ENCODE measurements around the gene ART5. TPM values are rescaled to one million over a fixed set of nuclear protein-coding genes. Genes with fewer than 3 reads are reported as not detected.

Gene ART5
- total RNA-seq, 4 donors from 2014 or later, result not detected

DNA sequence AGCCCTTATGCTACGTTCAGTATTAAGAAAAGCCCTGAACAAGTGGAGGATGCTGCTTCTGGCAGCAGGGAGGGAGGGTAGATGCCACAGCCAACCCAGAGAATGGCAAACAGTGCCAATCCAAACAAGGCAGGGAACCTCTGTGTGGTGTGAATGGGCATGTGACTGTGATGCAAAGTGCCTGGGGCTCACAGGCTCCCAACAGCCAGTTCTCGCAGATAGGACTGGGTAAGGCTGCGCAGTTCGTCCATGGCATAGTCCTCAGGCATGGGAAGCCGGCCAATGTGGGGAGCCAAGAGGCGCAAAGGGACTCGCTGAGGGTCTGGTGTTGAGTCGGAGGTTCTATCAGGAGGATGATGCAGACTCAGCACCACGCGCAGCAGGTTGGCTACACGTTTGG is 34.2 kb upstream of the ART5 start:
- TF ChIP-seq, protein P1, sequence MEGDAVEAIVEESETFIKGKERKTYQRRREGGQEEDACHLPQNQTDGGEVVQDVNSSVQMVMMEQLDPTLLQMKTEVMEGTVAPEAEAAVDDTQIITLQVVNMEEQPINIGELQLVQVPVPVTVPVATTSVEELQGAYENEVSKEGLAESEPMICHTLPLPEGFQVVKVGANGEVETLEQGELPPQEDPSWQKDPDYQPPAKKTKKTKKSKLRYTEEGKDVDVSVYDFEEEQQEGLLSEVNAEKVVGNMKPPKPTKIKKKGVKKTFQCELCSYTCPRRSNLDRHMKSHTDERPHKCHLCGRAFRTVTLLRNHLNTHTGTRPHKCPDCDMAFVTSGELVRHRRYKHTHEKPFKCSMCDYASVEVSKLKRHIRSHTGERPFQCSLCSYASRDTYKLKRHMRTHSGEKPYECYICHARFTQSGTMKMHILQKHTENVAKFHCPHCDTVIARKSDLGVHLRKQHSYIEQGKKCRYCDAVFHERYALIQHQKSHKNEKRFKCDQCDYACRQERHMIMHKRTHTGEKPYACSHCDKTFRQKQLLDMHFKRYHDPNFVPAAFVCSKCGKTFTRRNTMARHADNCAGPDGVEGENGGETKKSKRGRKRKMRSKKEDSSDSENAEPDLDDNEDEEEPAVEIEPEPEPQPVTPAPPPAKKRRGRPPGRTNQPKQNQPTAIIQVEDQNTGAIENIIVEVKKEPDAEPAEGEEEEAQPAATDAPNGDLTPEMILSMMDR (IDR thresholded peaks at IDR 0.05; ENCODE audit: low read depth), result no peak

- TF ChIP-seq, protein P1 (IDR thresholded peaks at IDR 0.05; ENCODE audit: low read depth), result no peak
Measured at GRCh38 chr11:3674189-3674588, 32.4 kb upstream of the ART5 start.

- TF ChIP-seq, protein P1 (IDR thresholded peaks at IDR 0.05; ENCODE audit: low read depth), result no peak
Measured at GRCh38 chr11:3671334-3672254, 29.8 kb upstream of the ART5 start, which contains the start of gene CHRNA10. Gene CHRNA10 (minus strand): TSS chr11:3671384. CDS start chr11:3671312, 72 bp downstream.

GRCh38 chr11:3669742-3670183 is 28.0 kb upstream of the ART5 start:
- TF ChIP-seq, protein P1 (IDR thresholded peaks at IDR 0.05; ENCODE audit: low read depth), result no peak

DNA sequence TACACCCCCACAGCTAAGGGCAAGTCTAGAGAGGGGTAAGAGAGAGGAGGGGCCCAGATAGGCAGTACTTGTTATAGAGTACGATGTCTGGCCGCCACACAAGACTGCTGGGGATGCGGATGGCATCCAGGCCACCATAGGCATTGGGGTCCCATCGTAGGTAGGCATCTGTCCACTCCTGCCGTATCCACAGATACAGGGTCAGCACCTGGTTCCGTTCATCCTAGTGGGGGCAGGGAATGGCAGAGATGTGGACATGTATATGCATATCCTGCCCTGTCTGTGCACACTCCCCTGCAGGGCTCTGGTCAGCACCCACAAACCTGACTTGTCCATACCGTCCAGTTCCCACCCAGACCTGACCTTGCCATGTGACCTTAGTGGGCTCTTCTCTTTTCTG is 27.3 kb upstream of the ART5 start:
- TF ChIP-seq, protein P1 (IDR thresholded peaks at IDR 0.05; ENCODE audit: low read depth), result no peak

DNA sequence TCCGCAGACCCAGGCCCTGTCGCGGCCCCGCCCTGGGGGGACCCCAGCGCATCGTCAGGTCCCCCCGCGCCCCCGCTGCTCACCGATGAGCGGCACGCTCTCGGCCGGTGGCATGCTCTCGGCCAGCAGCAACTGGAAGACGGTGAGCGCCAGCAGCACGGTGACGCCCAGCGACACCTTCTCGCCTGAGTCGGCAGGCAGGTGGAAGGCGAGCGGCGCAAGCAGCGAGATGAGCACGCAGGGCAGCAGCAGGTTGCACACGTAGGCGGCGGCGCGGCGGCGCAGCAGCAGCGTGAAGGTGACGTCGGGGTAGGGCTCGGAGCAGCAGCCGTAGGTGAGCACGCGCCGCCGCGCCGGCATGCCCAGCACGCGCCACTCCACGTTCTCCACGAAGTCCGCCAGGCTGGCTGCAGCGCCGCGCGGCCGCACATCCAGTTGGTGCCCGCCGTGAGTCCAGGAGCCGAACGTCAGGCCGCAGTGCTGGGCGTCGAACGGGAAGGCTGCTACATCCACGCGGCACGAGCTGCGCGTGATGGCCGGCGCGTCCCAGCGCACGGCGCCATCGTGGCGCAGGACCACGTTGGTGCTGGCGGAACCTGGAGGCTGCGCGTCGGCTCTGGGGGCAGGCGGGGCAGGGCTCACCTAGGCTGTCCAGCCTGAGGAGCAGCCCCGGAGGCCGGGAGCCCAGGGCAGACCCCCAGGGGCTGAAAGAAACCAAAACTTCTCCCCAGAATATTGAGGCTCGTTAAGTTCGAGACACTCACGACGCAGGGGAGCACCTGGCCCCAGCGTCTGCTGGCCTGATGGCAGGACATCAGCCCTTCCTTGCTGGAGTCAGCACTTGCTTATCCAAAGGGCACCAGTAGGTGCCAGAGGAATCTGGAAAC is 25.6 kb upstream of the ART5 start:
- TF ChIP-seq, protein P1 (IDR thresholded peaks at IDR 0.05; ENCODE audit: low read depth), result no peak

All from subcutaneous adipose tissue (tissue), 4 donors.